PFSK-1 (cell line): ENCODE results near the gene NDST1.

ENCODE experiments used
- FOXP2 ChIP-seq: optimal IDR thresholded peaks from 2 replicates; pipeline ENCODE3; 2011; ENCODE audit warnings: borderline replicate concordance, control low read depth, inconsistent platforms; ENCODE audit not compliant: insufficient read depth; ENCODE audit errors: extremely low read length, extremely low read depth
- POLR2AphosphoS5 ChIP-seq: IDR thresholded peaks from 2 replicates; pipeline ENCODE4 v1.6.1; 2012; ENCODE audit warnings: low read depth, mild to moderate bottlenecking, control low read depth, low read length, moderate library complexity
- SIN3A ChIP-seq: IDR thresholded peaks from 2 replicates; pipeline ENCODE4 v1.6.1; 2012; ENCODE audit warnings: mild to moderate bottlenecking, low read length, moderate library complexity, borderline replicate concordance; ENCODE audit not compliant: insufficient read depth
- TAF1 ChIP-seq: IDR thresholded peaks from 2 replicates; pipeline ENCODE4 v1.6.1; 2012; ENCODE audit warnings: low read length, control low read depth, borderline replicate concordance; ENCODE audit not compliant: insufficient read depth
- TF ChIP-seq, protein P1 (sequence below), 2 experiments: IDR thresholded peaks; 2 replicates each; pipeline versions ENCODE4 v1.6.1 to v1.8.0; 2011 to 2012; ENCODE audit warnings: low read depth in 2 of 2, low read length in 2 of 2, control low read depth in 1 of 2, inconsistent platforms in 1 of 2, mild to moderate bottlenecking in 1 of 2, moderate library complexity in 1 of 2; ENCODE audit not compliant: insufficient read depth in 1 of 2

The NDST1 gene

DNA sequence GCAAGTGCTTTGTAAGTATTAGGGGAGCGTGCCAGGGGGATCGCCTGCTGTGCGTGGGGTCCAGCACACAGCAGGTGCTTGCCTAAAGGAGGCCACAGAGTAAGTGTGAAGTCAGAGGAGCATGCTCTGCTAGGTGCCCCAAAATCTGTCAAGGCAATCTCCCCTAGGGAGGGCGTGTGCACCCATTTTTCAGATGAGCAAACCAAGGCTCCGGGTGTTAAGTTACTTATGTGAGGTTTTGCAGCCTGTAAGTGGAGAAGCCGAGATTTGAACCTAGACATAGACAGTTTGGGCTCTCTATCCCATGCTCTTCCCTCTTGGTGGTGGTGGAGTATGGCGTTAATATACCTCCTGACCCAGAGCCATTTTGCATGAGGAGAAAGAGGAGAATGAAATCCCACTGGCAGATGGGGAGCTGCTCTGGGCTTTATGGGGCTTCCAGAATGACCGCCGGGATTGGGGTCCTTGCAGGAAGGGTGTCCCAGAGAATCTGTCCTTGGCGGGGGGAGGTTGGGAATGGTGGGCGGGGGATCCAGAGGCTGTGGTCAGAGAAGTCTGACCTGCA, 14.1 kb downstream of the NDST1 start:
- TF ChIP-seq POLR2AphosphoS5 (no peak), TAF1 (no peak)
- TF ChIP-seq, protein P1, sequence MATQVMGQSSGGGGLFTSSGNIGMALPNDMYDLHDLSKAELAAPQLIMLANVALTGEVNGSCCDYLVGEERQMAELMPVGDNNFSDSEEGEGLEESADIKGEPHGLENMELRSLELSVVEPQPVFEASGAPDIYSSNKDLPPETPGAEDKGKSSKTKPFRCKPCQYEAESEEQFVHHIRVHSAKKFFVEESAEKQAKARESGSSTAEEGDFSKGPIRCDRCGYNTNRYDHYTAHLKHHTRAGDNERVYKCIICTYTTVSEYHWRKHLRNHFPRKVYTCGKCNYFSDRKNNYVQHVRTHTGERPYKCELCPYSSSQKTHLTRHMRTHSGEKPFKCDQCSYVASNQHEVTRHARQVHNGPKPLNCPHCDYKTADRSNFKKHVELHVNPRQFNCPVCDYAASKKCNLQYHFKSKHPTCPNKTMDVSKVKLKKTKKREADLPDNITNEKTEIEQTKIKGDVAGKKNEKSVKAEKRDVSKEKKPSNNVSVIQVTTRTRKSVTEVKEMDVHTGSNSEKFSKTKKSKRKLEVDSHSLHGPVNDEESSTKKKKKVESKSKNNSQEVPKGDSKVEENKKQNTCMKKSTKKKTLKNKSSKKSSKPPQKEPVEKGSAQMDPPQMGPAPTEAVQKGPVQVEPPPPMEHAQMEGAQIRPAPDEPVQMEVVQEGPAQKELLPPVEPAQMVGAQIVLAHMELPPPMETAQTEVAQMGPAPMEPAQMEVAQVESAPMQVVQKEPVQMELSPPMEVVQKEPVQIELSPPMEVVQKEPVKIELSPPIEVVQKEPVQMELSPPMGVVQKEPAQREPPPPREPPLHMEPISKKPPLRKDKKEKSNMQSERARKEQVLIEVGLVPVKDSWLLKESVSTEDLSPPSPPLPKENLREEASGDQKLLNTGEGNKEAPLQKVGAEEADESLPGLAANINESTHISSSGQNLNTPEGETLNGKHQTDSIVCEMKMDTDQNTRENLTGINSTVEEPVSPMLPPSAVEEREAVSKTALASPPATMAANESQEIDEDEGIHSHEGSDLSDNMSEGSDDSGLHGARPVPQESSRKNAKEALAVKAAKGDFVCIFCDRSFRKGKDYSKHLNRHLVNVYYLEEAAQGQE (IDR thresholded peaks at IDR 0.05; ENCODE audit: insufficient read depth in 1 of 2, low read depth in 2 of 2, low read length in 2 of 2), result no peak

DNA sequence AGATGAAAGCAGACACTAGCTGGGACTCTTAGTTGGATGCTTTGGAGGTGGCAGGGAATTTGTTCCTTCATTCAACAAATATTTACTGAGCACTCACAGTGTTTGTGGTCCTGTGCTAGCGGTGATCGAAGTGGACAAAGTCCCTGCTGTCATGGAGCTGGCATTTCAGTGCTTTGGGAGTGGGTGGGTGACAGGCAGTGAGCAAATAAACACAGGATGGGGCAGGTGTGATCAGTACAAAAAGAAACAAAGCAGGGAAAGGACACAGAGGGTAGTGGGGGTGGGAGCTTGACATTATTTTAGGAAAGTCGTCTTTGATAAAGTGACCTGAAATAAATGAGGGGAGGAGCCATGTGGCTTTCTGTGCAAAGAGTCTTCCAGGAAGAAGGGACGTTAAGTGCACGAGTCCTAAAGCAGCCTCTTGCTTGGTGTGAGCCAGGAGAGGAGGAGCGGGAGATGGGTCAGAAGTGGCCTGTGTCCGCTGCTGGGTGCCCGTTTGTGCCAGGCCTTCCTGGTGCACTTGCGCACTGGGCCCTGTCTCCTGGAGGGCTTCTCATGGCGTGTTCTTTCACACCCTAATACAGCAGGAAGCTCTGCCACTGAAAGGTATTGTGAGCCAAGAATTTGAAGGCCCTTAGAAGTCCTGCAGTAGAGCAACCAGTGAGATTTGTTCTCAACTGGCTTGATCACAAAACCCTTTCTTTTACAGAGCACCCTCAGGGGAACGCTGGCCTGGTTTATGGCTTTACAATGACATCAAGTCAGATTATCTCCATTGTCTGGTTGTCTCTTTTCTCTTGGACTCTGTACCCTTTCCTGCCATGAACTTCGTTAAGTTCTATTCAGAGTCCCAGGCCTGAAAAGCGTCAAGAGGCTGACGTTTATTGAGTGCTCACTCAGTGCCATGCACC, 14.8 kb downstream of the NDST1 start:
- TF ChIP-seq FOXP2 (no peak), SIN3A (no peak), TAF1 (no peak), POLR2AphosphoS5 (no peak)
- TF ChIP-seq, protein P1 (IDR thresholded peaks at IDR 0.05; ENCODE audit: insufficient read depth in 1 of 2, low read depth in 2 of 2, low read length in 2 of 2), result no peak

DNA sequence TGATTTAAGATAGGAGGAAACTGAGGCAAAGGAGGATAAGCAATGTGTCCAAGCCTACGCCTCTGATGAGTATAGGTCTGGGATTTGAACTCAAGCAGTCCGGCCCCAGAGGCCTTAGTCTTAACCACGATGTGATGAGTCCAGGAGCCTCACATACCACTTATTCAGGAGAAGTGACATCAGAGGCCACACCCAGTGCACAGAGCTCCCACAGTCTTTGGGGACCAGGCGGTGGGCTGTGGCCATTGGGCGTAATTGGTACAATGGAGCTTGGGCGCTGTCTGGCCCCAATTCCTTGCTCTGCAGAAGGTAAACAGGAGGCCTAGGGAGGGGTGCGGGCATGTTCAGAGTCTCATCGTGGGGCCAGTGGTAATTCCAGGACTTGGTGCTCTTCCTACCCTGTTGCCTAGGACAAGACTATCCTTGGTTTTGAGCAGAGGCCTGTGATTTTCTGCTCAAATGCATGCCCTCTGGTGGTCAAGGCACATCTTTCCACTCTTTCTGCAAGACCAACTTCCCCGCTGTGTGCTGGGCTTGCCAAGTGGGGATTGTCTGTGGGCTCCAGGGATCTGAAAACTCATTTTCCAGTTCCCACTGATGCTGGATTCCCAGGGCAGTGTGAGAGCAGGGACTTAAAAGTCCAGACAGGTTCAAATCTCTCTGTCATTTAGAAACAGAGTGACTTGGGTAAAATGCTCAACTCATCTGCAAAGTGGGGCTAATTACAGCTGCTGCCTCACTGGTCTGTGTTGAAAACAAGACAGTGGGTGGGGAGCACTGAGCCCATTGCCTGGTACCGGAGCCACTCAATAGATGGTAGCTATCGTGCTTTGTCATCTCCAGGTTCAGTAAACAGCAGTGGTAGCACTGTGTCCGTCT, 15.8 kb downstream of the NDST1 start:
- TF ChIP-seq SIN3A (no peak), POLR2AphosphoS5 (no peak), TAF1 (no peak), FOXP2 (no peak)
- TF ChIP-seq, protein P1 (IDR thresholded peaks at IDR 0.05; ENCODE audit: insufficient read depth in 1 of 2, low read depth in 2 of 2, low read length in 2 of 2), result no peak

DNA sequence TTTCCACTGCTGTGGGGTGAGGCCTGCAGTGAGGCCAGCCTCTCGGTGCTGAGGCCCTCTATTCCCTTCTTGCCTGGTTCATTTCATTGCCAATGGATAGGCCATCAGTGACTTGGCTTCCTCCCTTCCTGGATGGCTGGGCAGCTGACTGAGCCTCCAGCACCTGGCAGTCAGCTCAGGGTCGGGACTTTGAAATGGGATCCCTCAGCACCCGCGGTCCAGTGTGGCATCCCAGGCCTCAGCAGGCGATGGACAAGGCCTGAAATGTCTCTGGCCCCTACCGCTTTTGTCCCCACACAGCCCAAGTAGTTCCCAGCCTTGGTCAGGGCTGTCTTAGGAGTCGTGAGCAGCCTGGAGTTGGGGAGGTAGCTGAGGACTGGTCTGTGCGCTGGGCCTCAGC, 17.2 kb downstream of the NDST1 start:
- TF ChIP-seq, protein P1 (IDR thresholded peaks at IDR 0.05; ENCODE audit: insufficient read depth in 1 of 2, low read depth in 2 of 2, low read length in 2 of 2), result no peak
- no peak for TF ChIP-seq FOXP2
- TF ChIP-seq SIN3A, result no peak
- TF ChIP-seq POLR2AphosphoS5, result no peak
- no peak for TF ChIP-seq TAF1
